IMR-90 (cell line): ENCODE data around the gene TAF1B.

Experiments
- MAZ ChIP-seq: IDR thresholded peaks from 2 replicates; pipeline ENCODE4 v1.6.1; 2012; ENCODE audit warnings: low read depth, mild to moderate bottlenecking, low read length, improper control_type of control experiment, moderate library complexity, borderline replicate concordance
- RAD21 ChIP-seq: IDR thresholded peaks from 2 replicates; pipeline ENCODE4 v1.6.1; 2012; ENCODE audit warnings: low read length, improper control_type of control experiment
- RCOR1 ChIP-seq: IDR thresholded peaks from 2 replicates; pipeline ENCODE4 v1.6.1; 2012; ENCODE audit warnings: mild to moderate bottlenecking, low read length, improper control_type of control experiment; ENCODE audit not compliant: insufficient replicate concordance
- RFX5 ChIP-seq: IDR thresholded peaks from 2 replicates; pipeline ENCODE4 v1.8.0; 2012; ENCODE audit warnings: low read depth, mild to moderate bottlenecking, low read length, moderate library complexity
- TF ChIP-seq, protein P1 (sequence below): conservative IDR thresholded peaks from 2 replicates; pipeline ENCODE4 v1.5.1; 2012; ENCODE audit warnings: mild to moderate bottlenecking, low read depth, low read length, improper control_type of control experiment
- TF ChIP-seq, protein P2 (sequence below): fragments of 150-350 bp; IDR thresholded peaks from 2 replicates; pipeline ENCODE4 v1.6.1; 2017; ENCODE audit warnings: mild to moderate bottlenecking, antibody characterized with exemption, low read length, low read depth
- TF ChIP-seq, protein P3 (sequence below): fragments of 150-350 bp; IDR thresholded peaks from 2 replicates; pipeline ENCODE4 v1.6.1; 2016; ENCODE audit warnings: low read depth, mild to moderate bottlenecking, low read length, moderate library complexity, borderline replicate concordance

DNA sequence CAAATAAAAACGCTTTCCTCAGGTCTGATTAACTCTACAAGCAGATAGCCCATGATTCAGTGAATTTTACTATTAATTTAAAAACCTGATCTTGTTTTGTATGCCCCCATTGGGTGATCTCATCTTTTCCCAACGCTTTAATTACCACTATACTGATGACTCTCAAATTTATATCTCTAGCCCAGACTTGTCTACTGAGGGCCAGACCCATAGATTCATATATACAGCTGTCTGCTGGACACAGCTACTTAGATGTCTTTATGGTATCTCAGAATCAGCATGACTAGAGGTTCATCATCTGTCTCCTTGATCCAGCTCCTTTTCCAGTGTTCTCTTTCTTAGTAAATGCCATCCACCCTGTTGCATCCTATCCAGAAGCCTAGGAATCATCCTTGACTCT, 33.8 kb downstream of the TAF1B start:
- TF ChIP-seq RFX5: no peak
- TF ChIP-seq, protein P1, sequence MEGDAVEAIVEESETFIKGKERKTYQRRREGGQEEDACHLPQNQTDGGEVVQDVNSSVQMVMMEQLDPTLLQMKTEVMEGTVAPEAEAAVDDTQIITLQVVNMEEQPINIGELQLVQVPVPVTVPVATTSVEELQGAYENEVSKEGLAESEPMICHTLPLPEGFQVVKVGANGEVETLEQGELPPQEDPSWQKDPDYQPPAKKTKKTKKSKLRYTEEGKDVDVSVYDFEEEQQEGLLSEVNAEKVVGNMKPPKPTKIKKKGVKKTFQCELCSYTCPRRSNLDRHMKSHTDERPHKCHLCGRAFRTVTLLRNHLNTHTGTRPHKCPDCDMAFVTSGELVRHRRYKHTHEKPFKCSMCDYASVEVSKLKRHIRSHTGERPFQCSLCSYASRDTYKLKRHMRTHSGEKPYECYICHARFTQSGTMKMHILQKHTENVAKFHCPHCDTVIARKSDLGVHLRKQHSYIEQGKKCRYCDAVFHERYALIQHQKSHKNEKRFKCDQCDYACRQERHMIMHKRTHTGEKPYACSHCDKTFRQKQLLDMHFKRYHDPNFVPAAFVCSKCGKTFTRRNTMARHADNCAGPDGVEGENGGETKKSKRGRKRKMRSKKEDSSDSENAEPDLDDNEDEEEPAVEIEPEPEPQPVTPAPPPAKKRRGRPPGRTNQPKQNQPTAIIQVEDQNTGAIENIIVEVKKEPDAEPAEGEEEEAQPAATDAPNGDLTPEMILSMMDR: no peak
- TF ChIP-seq MAZ: no peak
- no peak for TF ChIP-seq RAD21
- TF ChIP-seq RCOR1: no peak
- TF ChIP-seq, protein P2, sequence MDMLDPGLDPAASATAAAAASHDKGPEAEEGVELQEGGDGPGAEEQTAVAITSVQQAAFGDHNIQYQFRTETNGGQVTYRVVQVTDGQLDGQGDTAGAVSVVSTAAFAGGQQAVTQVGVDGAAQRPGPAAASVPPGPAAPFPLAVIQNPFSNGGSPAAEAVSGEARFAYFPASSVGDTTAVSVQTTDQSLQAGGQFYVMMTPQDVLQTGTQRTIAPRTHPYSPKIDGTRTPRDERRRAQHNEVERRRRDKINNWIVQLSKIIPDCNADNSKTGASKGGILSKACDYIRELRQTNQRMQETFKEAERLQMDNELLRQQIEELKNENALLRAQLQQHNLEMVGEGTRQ: no peak
- TF ChIP-seq, protein P3, sequence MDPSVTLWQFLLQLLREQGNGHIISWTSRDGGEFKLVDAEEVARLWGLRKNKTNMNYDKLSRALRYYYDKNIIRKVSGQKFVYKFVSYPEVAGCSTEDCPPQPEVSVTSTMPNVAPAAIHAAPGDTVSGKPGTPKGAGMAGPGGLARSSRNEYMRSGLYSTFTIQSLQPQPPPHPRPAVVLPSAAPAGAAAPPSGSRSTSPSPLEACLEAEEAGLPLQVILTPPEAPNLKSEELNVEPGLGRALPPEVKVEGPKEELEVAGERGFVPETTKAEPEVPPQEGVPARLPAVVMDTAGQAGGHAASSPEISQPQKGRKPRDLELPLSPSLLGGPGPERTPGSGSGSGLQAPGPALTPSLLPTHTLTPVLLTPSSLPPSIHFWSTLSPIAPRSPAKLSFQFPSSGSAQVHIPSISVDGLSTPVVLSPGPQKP: no peak
